ENCODE measurements around the gene HOXA6. TPM values are rescaled to one million over a fixed set of nuclear protein-coding genes. Genes with fewer than 3 reads are reported as not detected.

The HOXA6 gene
- total RNA-seq, 2 experiments from 2014 or later = not detected

GRCh38 chr7:27123477-27124053 lies 24.0 kb downstream of the HOXA6 start:
- peaks cover 7% of the 10 kb centered on the region in 2 experiments for H3K27me3 ChIP-seq (ENCODE audit: control insufficient read depth in 1 of 2, insufficient read depth in 2 of 2, low read length in 2 of 2)
- intact Hi-C loops (cut with DNase I, micrococcal nuclease) = no loop called here
- POLR2A ChIA-PET = no interaction called here
- TF ChIP-seq CTCF (IDR thresholded peaks at IDR 0.05) = no peak
- ATAC-seq (ENCODE audit: poor library complexity) (no peak), DNase-seq (no peak)
- no peak overlapping the region for H3K27ac ChIP-seq (ENCODE audit: low read depth in 1 of 2, low read length in 2 of 2)
- CTCF ChIA-PET = no interaction called here
- Mint-ChIP-seq H3K36me3 (ENCODE audit: low read depth) (no peaks in the 10 kb centered on the region), H3K4me1 (ENCODE audit: low read depth) (no peaks in the 10 kb centered on the region), H3K9me3 (no peaks in the 10 kb centered on the region), H3K4me3 (no peak overlapping the region), H3K27me3 (peaks cover 34% of the 10 kb centered on the region), H3K27ac (no peak overlapping the region)
- H3K4me3 ChIP-seq (ENCODE audit: low read length) = no peak overlapping the region
- peaks cover 0 to 7% of the 10 kb centered on the region in 2 experiments for H3K9me3 ChIP-seq (ENCODE audit: control insufficient read depth in 1 of 2, insufficient read depth in 1 of 2, low read length in 2 of 2)
- no peaks in the 10 kb centered on the region for H3K36me3 ChIP-seq (ENCODE audit: insufficient read depth, low read length)
- no peaks in the 10 kb centered on the region for H3K4me1 ChIP-seq (ENCODE audit: insufficient read depth, low read length)

- DNase-seq = no peak
- intact Hi-C loops (cut with DNase I, micrococcal nuclease) = no loop called here
- H3K27me3 Mint-ChIP-seq = peaks cover 38% of the 10 kb centered on the region
Measured at GRCh38 chr7:27123007-27123476, 24.5 kb downstream of the HOXA6 start.

GRCh38 chr7:27122077-27122910 lies 25.3 kb downstream of the HOXA6 start:
- Histone ChIP-seq H3K27ac (ENCODE audit: low read depth in 1 of 2, low read length in 2 of 2) (no peak overlapping the region), H3K27me3 (ENCODE audit: control insufficient read depth in 1 of 2, insufficient read depth in 2 of 2, low read length in 2 of 2) (peaks cover 5 to 7% of the 10 kb centered on the region in 2 experiments), H3K4me1 (ENCODE audit: insufficient read depth, low read length) (no peaks in the 10 kb centered on the region), H3K36me3 (ENCODE audit: insufficient read depth, low read length) (no peaks in the 10 kb centered on the region), H3K9me3 (ENCODE audit: control insufficient read depth in 1 of 2, insufficient read depth in 1 of 2, low read length in 2 of 2) (peaks cover 0 to 7% of the 10 kb centered on the region in 2 experiments), H3K4me3 (ENCODE audit: low read length) (no peak overlapping the region)
- DNase-seq (no peak), ATAC-seq (ENCODE audit: poor library complexity) (no peak)
- no peak for TF ChIP-seq CTCF (IDR thresholded peaks at IDR 0.05)
- Mint-ChIP-seq H3K4me3 (no peak overlapping the region), H3K27ac (no peak overlapping the region), H3K4me1 (ENCODE audit: low read depth) (no peaks in the 10 kb centered on the region), H3K36me3 (ENCODE audit: low read depth) (no peaks in the 10 kb centered on the region), H3K9me3 (no peaks in the 10 kb centered on the region), H3K27me3 (peaks cover 33% of the 10 kb centered on the region)
- ChIA-PET POLR2A (no interaction called here), CTCF (no interaction called here)
- intact Hi-C loops (cut with DNase I, micrococcal nuclease) = no loop called here

More at GRCh38 chr7:27123007-27123476, 24.5 kb downstream of the HOXA6 start:
- no peak overlapping the region for H3K4me3 ChIP-seq (ENCODE audit: low read length)
- no peak overlapping the region for H3K27ac ChIP-seq (ENCODE audit: low read depth in 1 of 2, low read length in 2 of 2)
- no peak overlapping the region for H3K4me3 Mint-ChIP-seq
- peaks cover 0 to 7% of the 10 kb centered on the region in 2 experiments for H3K9me3 ChIP-seq (ENCODE audit: control insufficient read depth in 1 of 2, insufficient read depth in 1 of 2, low read length in 2 of 2)
- TF ChIP-seq CTCF (IDR thresholded peaks at IDR 0.05) = no peak
- CTCF ChIA-PET = no interaction called here
- no peaks in the 10 kb centered on the region for H3K36me3 Mint-ChIP-seq (ENCODE audit: low read depth)
- H3K27me3 ChIP-seq (ENCODE audit: control insufficient read depth in 1 of 2, insufficient read depth in 2 of 2, low read length in 2 of 2) = peaks cover 5 to 7% of the 10 kb centered on the region in 2 experiments
- ATAC-seq (ENCODE audit: poor library complexity) = no peak
- H3K4me1 ChIP-seq (ENCODE audit: insufficient read depth, low read length) = no peaks in the 10 kb centered on the region
- no peaks in the 10 kb centered on the region for H3K9me3 Mint-ChIP-seq
- no peaks in the 10 kb centered on the region for H3K4me1 Mint-ChIP-seq (ENCODE audit: low read depth)
- POLR2A ChIA-PET = no interaction called here
- no peaks in the 10 kb centered on the region for H3K36me3 ChIP-seq (ENCODE audit: insufficient read depth, low read length)
- H3K27ac Mint-ChIP-seq = no peak overlapping the region

Data from CD4-positive, alpha-beta T cell (primary cell).